ENCODE results near the gene KCTD14. TPM values are rescaled to one million over a fixed set of nuclear protein-coding genes. Genes with fewer than 3 reads are reported as not detected.

KCTD14 gene
- total and polyA plus RNA-seq, 9 of the 15 experiments (the other 6 are each of a cell fraction or from before 2014, with no cell fraction given), result 0.04 to 0.30 (median 0.11) TPM; not detected in 2

DNA sequence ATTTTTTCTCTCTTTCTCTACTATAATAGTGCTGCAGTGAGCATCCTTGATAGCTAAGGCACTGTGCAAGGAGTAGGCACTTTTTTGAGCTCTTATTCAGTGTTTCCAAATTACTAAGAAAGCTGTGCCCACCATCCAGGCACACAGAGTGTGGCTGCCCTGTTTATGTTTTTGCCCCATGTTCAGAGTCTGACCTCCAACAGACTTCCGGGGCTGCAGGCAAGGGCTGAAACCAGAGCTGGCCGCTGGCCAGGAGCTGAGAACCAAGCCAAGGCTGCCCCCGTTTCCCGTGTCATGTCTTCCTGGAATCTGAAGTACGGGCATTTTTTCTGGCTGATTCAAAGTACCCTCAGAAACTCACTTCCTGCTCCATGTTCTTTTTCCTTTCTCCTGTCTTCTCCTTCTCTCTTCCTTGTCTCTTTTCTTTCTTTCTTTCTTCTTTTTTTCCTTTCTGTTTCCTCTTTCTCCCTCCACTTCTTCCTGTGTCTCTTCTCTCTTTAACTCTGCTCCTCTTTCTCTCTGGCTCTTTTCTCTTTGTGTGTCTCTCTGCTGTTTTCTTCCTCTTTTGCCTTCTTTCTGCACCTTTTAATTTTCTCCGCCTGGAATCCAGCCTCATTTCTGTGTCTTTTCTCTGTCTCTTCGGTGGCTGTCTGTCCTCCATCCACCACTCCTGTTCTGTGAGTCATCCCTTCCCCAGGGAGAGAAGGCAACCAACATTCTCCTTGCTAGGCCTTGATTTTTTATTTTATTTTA is 17.0 kb upstream of the KCTD14 start (continued):
- TF ChIP-seq, protein P1, sequence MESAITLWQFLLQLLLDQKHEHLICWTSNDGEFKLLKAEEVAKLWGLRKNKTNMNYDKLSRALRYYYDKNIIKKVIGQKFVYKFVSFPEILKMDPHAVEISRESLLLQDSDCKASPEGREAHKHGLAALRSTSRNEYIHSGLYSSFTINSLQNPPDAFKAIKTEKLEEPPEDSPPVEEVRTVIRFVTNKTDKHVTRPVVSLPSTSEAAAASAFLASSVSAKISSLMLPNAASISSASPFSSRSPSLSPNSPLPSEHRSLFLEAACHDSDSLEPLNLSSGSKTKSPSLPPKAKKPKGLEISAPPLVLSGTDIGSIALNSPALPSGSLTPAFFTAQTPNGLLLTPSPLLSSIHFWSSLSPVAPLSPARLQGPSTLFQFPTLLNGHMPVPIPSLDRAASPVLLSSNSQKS (CRISPR knock-in tag; IDR thresholded peaks at IDR 0.05), result no peak
- TF ChIP-seq RBM15 (IDR thresholded peaks at IDR 0.05; ENCODE audit: insufficient read depth, low read length) (no peak), ZNF583 (CRISPR knock-in tag; IDR thresholded peaks at IDR 0.05) (0 out of 2 replicates have a peak, but pooled peaks have one; percentile 71), POLR3A (IDR thresholded peaks at IDR 0.05; ENCODE audit: borderline replicate concordance, extremely low read depth, insufficient read depth, insufficient read length) (no peak), ZNF780A (CRISPR knock-in tag; IDR thresholded peaks at IDR 0.05) (no peak), HOXB6 (CRISPR knock-in tag; IDR thresholded peaks at IDR 0.05; ENCODE audit: borderline replicate concordance) (no peak), XRCC3 (IDR thresholded peaks at IDR 0.05) (no peak), ELF2 (CRISPR knock-in tag; IDR thresholded peaks at IDR 0.05) (no peak; the same call in 1 of the 2 replicates), ZNF778 (CRISPR knock-in tag; IDR thresholded peaks at IDR 0.05) (no peak), SREBF1 (IDR thresholded peaks at IDR 0.05; ENCODE audit: borderline replicate concordance, low read depth, low read length) (no peak), NFIC (IDR thresholded peaks at IDR 0.05) (peak; percentile 98), TAF15 (IDR thresholded peaks at IDR 0.05; ENCODE audit: low read depth, low read length) (no peak)
- TF ChIP-seq, protein P2, sequence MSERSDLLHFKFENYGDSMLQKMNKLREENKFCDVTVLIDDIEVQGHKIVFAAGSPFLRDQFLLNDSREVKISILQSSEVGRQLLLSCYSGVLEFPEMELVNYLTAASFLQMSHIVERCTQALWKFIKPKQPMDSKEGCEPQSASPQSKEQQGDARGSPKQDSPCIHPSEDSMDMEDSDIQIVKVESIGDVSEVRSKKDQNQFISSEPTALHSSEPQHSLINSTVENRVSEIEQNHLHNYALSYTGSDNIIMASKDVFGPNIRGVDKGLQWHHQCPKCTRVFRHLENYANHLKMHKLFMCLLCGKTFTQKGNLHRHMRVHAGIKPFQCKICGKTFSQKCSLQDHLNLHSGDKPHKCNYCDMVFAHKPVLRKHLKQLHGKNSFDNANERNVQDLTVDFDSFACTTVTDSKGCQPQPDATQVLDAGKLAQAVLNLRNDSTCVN (CRISPR knock-in tag; IDR thresholded peaks at IDR 0.05), result peak; percentile 96; the same call in 1 of the 2 replicates
- TF ChIP-seq, protein P3, sequence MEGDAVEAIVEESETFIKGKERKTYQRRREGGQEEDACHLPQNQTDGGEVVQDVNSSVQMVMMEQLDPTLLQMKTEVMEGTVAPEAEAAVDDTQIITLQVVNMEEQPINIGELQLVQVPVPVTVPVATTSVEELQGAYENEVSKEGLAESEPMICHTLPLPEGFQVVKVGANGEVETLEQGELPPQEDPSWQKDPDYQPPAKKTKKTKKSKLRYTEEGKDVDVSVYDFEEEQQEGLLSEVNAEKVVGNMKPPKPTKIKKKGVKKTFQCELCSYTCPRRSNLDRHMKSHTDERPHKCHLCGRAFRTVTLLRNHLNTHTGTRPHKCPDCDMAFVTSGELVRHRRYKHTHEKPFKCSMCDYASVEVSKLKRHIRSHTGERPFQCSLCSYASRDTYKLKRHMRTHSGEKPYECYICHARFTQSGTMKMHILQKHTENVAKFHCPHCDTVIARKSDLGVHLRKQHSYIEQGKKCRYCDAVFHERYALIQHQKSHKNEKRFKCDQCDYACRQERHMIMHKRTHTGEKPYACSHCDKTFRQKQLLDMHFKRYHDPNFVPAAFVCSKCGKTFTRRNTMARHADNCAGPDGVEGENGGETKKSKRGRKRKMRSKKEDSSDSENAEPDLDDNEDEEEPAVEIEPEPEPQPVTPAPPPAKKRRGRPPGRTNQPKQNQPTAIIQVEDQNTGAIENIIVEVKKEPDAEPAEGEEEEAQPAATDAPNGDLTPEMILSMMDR (IDR thresholded peaks at IDR 0.05 in 2 of 3, conservative IDR thresholded peaks at IDR 0.05 in 1 of 3; ENCODE audit: insufficient read depth in 2 of 3, low read depth in 1 of 3, low read length in 3 of 3), result no peak
- TF ChIP-seq, protein P4, sequence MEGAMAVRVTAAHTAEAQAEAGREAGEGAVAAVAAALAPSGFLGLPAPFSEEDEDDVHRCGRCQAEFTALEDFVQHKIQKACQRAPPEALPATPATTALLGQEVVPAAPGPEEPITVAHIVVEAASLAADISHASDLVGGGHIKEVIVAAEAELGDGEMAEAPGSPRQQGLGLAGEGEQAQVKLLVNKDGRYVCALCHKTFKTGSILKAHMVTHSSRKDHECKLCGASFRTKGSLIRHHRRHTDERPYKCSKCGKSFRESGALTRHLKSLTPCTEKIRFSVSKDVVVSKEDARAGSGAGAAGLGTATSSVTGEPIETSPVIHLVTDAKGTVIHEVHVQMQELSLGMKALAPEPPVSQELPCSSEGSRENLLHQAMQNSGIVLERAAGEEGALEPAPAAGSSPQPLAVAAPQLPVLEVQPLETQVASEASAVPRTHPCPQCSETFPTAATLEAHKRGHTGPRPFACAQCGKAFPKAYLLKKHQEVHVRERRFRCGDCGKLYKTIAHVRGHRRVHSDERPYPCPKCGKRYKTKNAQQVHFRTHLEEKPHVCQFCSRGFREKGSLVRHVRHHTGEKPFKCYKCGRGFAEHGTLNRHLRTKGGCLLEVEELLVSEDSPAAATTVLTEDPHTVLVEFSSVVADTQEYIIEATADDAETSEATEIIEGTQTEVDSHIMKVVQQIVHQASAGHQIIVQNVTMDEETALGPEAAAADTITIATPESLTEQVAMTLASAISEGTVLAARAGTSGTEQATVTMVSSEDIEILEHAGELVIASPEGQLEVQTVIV (CRISPR knock-in tag; IDR thresholded peaks at IDR 0.05; ENCODE audit: borderline replicate concordance), result no peak
- TF ChIP-seq, protein P5, sequence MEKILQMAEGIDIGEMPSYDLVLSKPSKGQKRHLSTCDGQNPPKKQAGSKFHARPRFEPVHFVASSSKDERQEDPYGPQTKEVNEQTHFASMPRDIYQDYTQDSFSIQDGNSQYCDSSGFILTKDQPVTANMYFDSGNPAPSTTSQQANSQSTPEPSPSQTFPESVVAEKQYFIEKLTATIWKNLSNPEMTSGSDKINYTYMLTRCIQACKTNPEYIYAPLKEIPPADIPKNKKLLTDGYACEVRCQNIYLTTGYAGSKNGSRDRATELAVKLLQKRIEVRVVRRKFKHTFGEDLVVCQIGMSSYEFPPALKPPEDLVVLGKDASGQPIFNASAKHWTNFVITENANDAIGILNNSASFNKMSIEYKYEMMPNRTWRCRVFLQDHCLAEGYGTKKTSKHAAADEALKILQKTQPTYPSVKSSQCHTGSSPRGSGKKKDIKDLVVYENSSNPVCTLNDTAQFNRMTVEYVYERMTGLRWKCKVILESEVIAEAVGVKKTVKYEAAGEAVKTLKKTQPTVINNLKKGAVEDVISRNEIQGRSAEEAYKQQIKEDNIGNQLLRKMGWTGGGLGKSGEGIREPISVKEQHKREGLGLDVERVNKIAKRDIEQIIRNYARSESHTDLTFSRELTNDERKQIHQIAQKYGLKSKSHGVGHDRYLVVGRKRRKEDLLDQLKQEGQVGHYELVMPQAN (IDR thresholded peaks at IDR 0.05; ENCODE audit: borderline replicate concordance), result peak; percentile 71
- TF ChIP-seq, protein P6, sequence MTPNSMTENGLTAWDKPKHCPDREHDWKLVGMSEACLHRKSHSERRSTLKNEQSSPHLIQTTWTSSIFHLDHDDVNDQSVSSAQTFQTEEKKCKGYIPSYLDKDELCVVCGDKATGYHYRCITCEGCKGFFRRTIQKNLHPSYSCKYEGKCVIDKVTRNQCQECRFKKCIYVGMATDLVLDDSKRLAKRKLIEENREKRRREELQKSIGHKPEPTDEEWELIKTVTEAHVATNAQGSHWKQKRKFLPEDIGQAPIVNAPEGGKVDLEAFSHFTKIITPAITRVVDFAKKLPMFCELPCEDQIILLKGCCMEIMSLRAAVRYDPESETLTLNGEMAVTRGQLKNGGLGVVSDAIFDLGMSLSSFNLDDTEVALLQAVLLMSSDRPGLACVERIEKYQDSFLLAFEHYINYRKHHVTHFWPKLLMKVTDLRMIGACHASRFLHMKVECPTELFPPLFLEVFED (CRISPR knock-in tag; conservative IDR thresholded peaks at IDR 0.05), result peak; percentile 93
